SK-N-SH (cell line): ENCODE data around the gene TMEM131L. TPM values are rescaled to one million over a fixed set of nuclear protein-coding genes. Genes with fewer than 3 reads are reported as not detected.
"Not testable (repeated sequence)": the region's sequence is repeated elsewhere in the genome, so short reads cannot be mapped to it uniquely, and the experiment has no call there.

ENCODE experiments used
- CTCF ChIA-PET: fragments of 300-600, 350-600 bp; formaldehyde crosslinking; extraction: SDS; loops from one replicate; lab custom pipeline; 2021; lab: Yijun Ruan, JAX
- POLR2A ChIA-PET: fragments of 350-600 bp; sonication (Branson Sonifier 250); formaldehyde crosslinking; extraction: SDS; loops from one replicate; lab custom pipeline; 2020; ENCODE audit warnings: antibody characterized with exemption, inconsistent platforms; lab: Yijun Ruan, JAX
- DNase-seq: peaks from one replicate; pipeline ENCODE4 v3.0.0; 2012
- H2AFZ ChIP-seq: fragments of 200-600 bp; sonication (generic); 2 replicates; pipeline ENCODE4 v1.8.1; 2016; ENCODE audit warnings: antibody characterized with exemption, mild to moderate bottlenecking, low read depth
- H3F3A ChIP-seq: fragments of 200-600 bp; sonication (generic); replicated peaks from 2 replicates; pipeline ENCODE3; 2016; ENCODE audit warnings: antibody characterized with exemption, mild to moderate bottlenecking; ENCODE audit not compliant: insufficient read depth
- H3K27ac ChIP-seq, 2 experiments: fragments of 200-500 bp in 1 of 2; fragments of 200-600 bp in 1 of 2; sonication (Bioruptor generic) in 1 of 2; sonication (generic), shearing (Covaris generic) in 1 of 2; 2 replicates each; pipeline versions ENCODE4 v1.5.1 to v1.6.1; 2014 to 2016; ENCODE audit warnings: low read depth in 2 of 2, inconsistent platforms in 1 of 2, low read length in 1 of 2, mild to moderate bottlenecking in 1 of 2, mixed read lengths in 1 of 2
- H3K27me3 ChIP-seq: fragments of 200-600 bp; sonication (generic), shearing (Covaris generic); 2 replicates; pipeline ENCODE4 v1.6.1; 2016; ENCODE audit warnings: mixed run types; ENCODE audit not compliant: insufficient read depth
- H3K36me3 ChIP-seq, 2 experiments: fragments of 200-500 bp in 1 of 2; fragments of 200-600 bp in 1 of 2; sonication (Bioruptor generic) in 1 of 2; sonication (generic) in 1 of 2; replicated peaks in 1 of 2; 2 replicates each; pipeline versions ENCODE3 to v1.5.1; 2014 to 2016; ENCODE audit warnings: low read length in 1 of 2, mild to moderate bottlenecking in 1 of 2; ENCODE audit not compliant: insufficient read depth in 2 of 2, control insufficient read depth in 1 of 2
- H3K4me1 ChIP-seq, 2 experiments: fragments of 200-500 bp in 1 of 2; fragments of 200-600 bp in 1 of 2; sonication (Bioruptor generic) in 1 of 2; sonication (generic), shearing (Covaris generic) in 1 of 2; 2 replicates each; pipeline versions ENCODE4 v1.5.1 to v1.6.1; 2014 to 2016; ENCODE audit warnings: low read depth in 1 of 2, low read length in 1 of 2, mixed run types in 1 of 2; ENCODE audit not compliant: insufficient read depth in 2 of 2, control insufficient read depth in 1 of 2
- H3K4me2 ChIP-seq: fragments of 200-600 bp; sonication (generic), shearing (Covaris generic); 2 replicates; pipeline ENCODE4 v1.6.1; 2017; ENCODE audit warnings: mixed run types
- H3K4me3 ChIP-seq, 2 experiments: fragments of 200-500 bp in 1 of 2; fragments of 200-600 bp in 1 of 2; sonication (Bioruptor generic) in 1 of 2; sonication (generic), shearing (Covaris generic) in 1 of 2; 2 replicates each; pipeline versions ENCODE4 v1.5.1 to v1.8.1; 2014 to 2016; ENCODE audit warnings: low read depth in 2 of 2, inconsistent platforms in 1 of 2, low read length in 1 of 2, mild to moderate bottlenecking in 1 of 2, mixed read lengths in 1 of 2, moderate library complexity in 1 of 2
- H3K79me2 ChIP-seq: fragments of 200-600 bp; sonication (generic); 2 replicates; pipeline ENCODE4 v1.8.1; 2017; ENCODE audit warnings: mild to moderate bottlenecking; ENCODE audit not compliant: insufficient read depth
- H3K9ac ChIP-seq: fragments of 200-600 bp; sonication (generic); 2 replicates; pipeline ENCODE4 v1.6.1; 2017; ENCODE audit warnings: mixed run types
- H3K9me2 ChIP-seq: fragments of 200-600 bp; sonication (generic); 2 replicates; pipeline ENCODE4 v1.6.1; 2017; ENCODE audit warnings: mixed run types
- H3K9me3 ChIP-seq: fragments of 200-600 bp; sonication (generic); 2 replicates; pipeline ENCODE4 v1.6.1; 2017; ENCODE audit warnings: mixed run types, mild to moderate bottlenecking, moderate library complexity
- H4K20me1 ChIP-seq: fragments of 200-600 bp; sonication (generic); 2 replicates; pipeline ENCODE4 v1.6.1; 2017; ENCODE audit warnings: mild to moderate bottlenecking, mixed run types; ENCODE audit not compliant: insufficient read depth
- ELF1 ChIP-seq: IDR thresholded peaks from 2 replicates; pipeline ENCODE4 v1.4.0; 2012
- EP300 ChIP-seq, 2 experiments: IDR thresholded peaks; 2 replicates each; pipeline versions ENCODE4 v1.4.0 to v1.6.1; 2012; ENCODE audit warnings: borderline replicate concordance in 1 of 2, low read depth in 1 of 2, low read length in 1 of 2
- FOSL2 ChIP-seq: IDR thresholded peaks from 2 replicates; pipeline ENCODE4 v1.4.0; 2012; ENCODE audit warnings: low read depth, mild to moderate bottlenecking, moderate library complexity, borderline replicate concordance
- GABPA ChIP-seq: IDR thresholded peaks from 2 replicates; pipeline ENCODE4 v1.4.0; 2012; ENCODE audit warnings: low read depth, mild to moderate bottlenecking
- GATA2 ChIP-seq: sonication (generic); formaldehyde crosslinking; IDR thresholded peaks from 2 replicates; pipeline ENCODE4 v1.5.0; 2020; ENCODE audit warnings: mild to moderate bottlenecking, missing genetic modification reagents
- MAX ChIP-seq: IDR thresholded peaks from 2 replicates; pipeline ENCODE4 v1.4.0; 2012; ENCODE audit warnings: low read depth
- MEF2A ChIP-seq: IDR thresholded peaks from 2 replicates; pipeline ENCODE4 v1.4.0; 2012; ENCODE audit warnings: low read depth, borderline replicate concordance
- MXI1 ChIP-seq: IDR thresholded peaks from 2 replicates; pipeline ENCODE4 v1.6.1; 2012; ENCODE audit warnings: mild to moderate bottlenecking, low read depth, low read length, improper control_type of control experiment
- NFIC ChIP-seq: IDR thresholded peaks from 2 replicates; pipeline ENCODE4 v1.4.0; 2012; ENCODE audit warnings: borderline replicate concordance
- NRF1 ChIP-seq: IDR thresholded peaks from 2 replicates; pipeline ENCODE4 v1.6.1; 2012; ENCODE audit warnings: low read depth, mild to moderate bottlenecking, low read length
- RAD21 ChIP-seq: IDR thresholded peaks from 2 replicates; pipeline ENCODE4 v1.6.1; 2012; ENCODE audit warnings: mild to moderate bottlenecking, low read length
- RCOR1 ChIP-seq: fragments of 150-350 bp; IDR thresholded peaks from 2 replicates; pipeline ENCODE4 v1.6.1; 2017; ENCODE audit warnings: antibody characterized with exemption, low read length
- RFX5 ChIP-seq: IDR thresholded peaks from 2 replicates; pipeline ENCODE4 v1.6.1; 2012; ENCODE audit warnings: mild to moderate bottlenecking, improper control_type of control experiment, low read length
- TAF1 ChIP-seq: IDR thresholded peaks from 2 replicates; pipeline ENCODE4 v1.6.1; 2012; ENCODE audit warnings: low read depth, mild to moderate bottlenecking, low read length, moderate library complexity, borderline replicate concordance
- TCF12 ChIP-seq: IDR thresholded peaks from 2 replicates; pipeline ENCODE4 v1.4.0; 2012
- TEAD4 ChIP-seq: IDR thresholded peaks from 2 replicates; pipeline ENCODE4 v1.4.0; 2012; ENCODE audit warnings: mild to moderate bottlenecking, borderline replicate concordance; ENCODE audit not compliant: insufficient read depth
- USF1 ChIP-seq: IDR thresholded peaks from 2 replicates; pipeline ENCODE4 v1.4.0; 2012; ENCODE audit warnings: low read depth, borderline replicate concordance
- ZBTB33 ChIP-seq: IDR thresholded peaks from 2 replicates; pipeline ENCODE4 v1.4.0; 2012; ENCODE audit warnings: low read depth, borderline replicate concordance
- WGBS: methylation state at CpG from one replicate; pipeline ENCODE4 v1.1.6; 2017; ENCODE audit warnings: low lambda C conversion rate; 5-methylcytosine and 5-hydroxymethylcytosine counted together
- polyA plus RNA-seq, 3 experiments: library from polyadenylated mRNA; depleted of rRNA; stranded (reverse); fragments of >200 nt; gene quantifications; 2 replicates each; pipeline ENCODE4 v1.2.3, GENCODE V29; 2012
- TF ChIP-seq, protein P1 (sequence below): IDR thresholded peaks from 2 replicates; pipeline ENCODE4; 2012

TMEM131L gene
- polyA plus RNA-seq, 1 of the 3 experiments (the other 2 are of a cell fraction) = 6.2 TPM

DNA sequence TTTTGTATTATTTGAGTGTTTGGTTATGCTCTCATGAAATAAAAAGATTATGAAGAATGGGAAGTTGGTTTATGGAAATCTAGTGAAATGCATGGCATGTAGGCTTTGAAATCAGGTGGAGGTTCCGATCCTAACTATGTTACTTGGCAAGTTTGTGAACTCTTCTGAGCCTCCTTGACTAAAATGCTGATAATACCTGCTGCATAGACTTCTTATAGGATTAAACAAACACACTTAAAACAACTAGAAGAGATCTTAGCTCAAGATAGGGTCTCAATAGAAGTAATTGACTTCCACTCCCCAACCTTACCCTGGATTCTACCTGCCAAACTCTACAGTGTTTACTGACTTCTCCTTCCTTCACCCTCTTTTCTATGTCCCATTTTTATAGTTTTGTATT, 195.7 kb downstream of the TMEM131L start:
- DNase-seq = no peak
- no peaks in the 10 kb centered on the region for H3F3A ChIP-seq
- H3K4me1 ChIP-seq = no peaks in the 10 kb centered on the region
- 80% methylated on average over 1 of the region's 1 CpG for WGBS
- H3K27ac ChIP-seq = no peak overlapping the region
- H3K36me3 ChIP-seq = no peaks in the 10 kb centered on the region
- H3K27me3 ChIP-seq = no peaks in the 10 kb centered on the region
- no peak overlapping the region for H3K4me2 ChIP-seq
- H3K9me2 ChIP-seq = no peaks in the 10 kb centered on the region
- no peak overlapping the region for H3K4me3 ChIP-seq
- H4K20me1 ChIP-seq = no peaks in the 10 kb centered on the region
- TF ChIP-seq RFX5 = no peak
- no peak for TF ChIP-seq ZBTB33
- TF ChIP-seq RAD21 = no peak
- no peak for TF ChIP-seq RCOR1
- no peak for TF ChIP-seq ELF1
- no peak for TF ChIP-seq MEF2A
- TF ChIP-seq MXI1 = no peak
- TF ChIP-seq TCF12 = no peak
- no peak for TF ChIP-seq NRF1
- no peak for TF ChIP-seq GATA2
- no peak for TF ChIP-seq USF1
- CTCF ChIA-PET = no interaction called here
- H3K9ac ChIP-seq = no peak overlapping the region
- no peaks in the 10 kb centered on the region for H3K9me3 ChIP-seq
- no peaks in the 10 kb centered on the region for H3K79me2 ChIP-seq
- no peak overlapping the region for H2AFZ ChIP-seq
- POLR2A ChIA-PET = no interaction called here

DNA sequence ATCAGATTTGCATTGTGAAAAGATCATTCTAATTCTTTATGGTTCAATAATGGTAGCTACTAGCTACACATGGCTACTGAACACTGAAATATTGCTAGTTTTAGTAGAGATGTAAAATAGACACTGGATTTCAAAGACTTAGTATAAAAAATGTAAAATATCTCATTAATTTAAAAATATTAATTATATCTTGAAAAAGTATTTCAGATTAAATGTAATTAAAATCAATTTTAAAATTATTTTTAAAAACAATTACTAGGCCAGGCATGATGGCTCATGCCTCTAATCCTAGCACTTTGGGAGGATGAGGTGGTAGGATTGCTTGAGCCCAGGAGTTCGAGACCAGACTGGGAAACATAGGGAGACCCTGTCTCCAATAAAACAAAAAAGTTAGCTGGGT, 197.5 kb downstream of the TMEM131L start:
- DNase-seq = no peak
- H4K20me1 ChIP-seq = no peaks in the 10 kb centered on the region
- 38% methylated on average over 1 of the region's 1 CpG for WGBS
- no peaks in the 10 kb centered on the region for H3K9me3 ChIP-seq
- no peaks in the 10 kb centered on the region for H3F3A ChIP-seq
- no peak overlapping the region for H3K4me3 ChIP-seq
- H3K4me2 ChIP-seq = no peak overlapping the region
- POLR2A ChIA-PET = no interaction called here
- no peaks in the 10 kb centered on the region; the same call in 1 of the 2 replicates for H3K27me3 ChIP-seq
- H2AFZ ChIP-seq = no peak overlapping the region
- no peaks in the 10 kb centered on the region for H3K4me1 ChIP-seq
- no peak overlapping the region for H3K27ac ChIP-seq
- no peaks in the 10 kb centered on the region for H3K36me3 ChIP-seq
- no peaks in the 10 kb centered on the region for H3K79me2 ChIP-seq
- TF ChIP-seq FOSL2 (no peak), MAX (no peak), NFIC (no peak), TEAD4 (no peak), GABPA (no peak), TAF1 (no peak), RFX5 (no peak), EP300 (IDR thresholded peaks at IDR 0.05; ENCODE audit: borderline replicate concordance in 1 of 2, low read depth in 1 of 2, low read length in 1 of 2) (no peak)
- TF ChIP-seq, protein P1, sequence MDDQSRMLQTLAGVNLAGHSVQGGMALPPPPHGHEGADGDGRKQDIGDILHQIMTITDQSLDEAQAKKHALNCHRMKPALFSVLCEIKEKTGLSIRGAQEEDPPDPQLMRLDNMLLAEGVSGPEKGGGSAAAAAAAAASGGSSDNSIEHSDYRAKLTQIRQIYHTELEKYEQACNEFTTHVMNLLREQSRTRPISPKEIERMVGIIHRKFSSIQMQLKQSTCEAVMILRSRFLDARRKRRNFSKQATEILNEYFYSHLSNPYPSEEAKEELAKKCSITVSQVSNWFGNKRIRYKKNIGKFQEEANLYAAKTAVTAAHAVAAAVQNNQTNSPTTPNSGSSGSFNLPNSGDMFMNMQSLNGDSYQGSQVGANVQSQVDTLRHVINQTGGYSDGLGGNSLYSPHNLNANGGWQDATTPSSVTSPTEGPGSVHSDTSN = no peak
- no peak overlapping the region for H3K9ac ChIP-seq
- CTCF ChIA-PET = interaction anchor here (0.9 to 1.4 kb wide), 3 partner anchors 13 to 86 kb away, joined by 3 to 6 read pairs (median 5); no protein-coding TSS in a partner anchor
- H3K9me2 ChIP-seq = no peaks in the 10 kb centered on the region

DNA sequence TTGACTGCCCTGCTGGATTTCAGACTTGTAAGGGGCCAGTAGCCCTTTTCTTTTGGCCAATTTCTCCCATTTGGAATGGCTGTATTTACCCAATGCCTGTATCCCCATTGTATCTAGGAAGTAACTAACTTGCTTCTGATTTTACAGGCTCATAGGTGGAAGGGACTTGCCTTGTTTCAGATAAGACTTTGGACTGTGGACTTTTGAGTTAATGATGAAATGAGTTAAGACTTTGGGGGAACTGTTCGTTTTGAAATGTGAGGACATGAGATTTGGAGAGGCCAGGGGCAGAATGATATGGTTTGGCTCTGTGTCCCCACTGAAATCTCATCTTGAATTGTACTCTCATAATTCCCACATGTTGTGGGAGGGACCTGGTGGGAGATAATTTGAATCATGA, 200.3 kb downstream of the TMEM131L start:
- DNase-seq, POLR2A ChIA-PET: not testable (repeated sequence)
- CTCF ChIA-PET = interaction anchor here (1.0 kb wide), 1 partner anchor 23 kb away, joined by 3 read pairs; no protein-coding TSS in a partner anchor

More for the DNA sequence above, 200.3 kb downstream of the TMEM131L start:
- not testable (repeated sequence) for H4K20me1 ChIP-seq, H3K4me1 ChIP-seq, H3K79me2 ChIP-seq, H3K4me3 ChIP-seq, H3K9me2 ChIP-seq, H3K27ac ChIP-seq, H3K27me3 ChIP-seq, H3K9ac ChIP-seq, H3K36me3 ChIP-seq, H3K9me3 ChIP-seq, H2AFZ ChIP-seq, H3K4me2 ChIP-seq, H3F3A ChIP-seq
- WGBS = 29% methylated on average over 1 of the region's 1 CpG
